CD4-positive, alpha-beta T cell (primary cell): Measurements from ENCODE around the gene FAM131A. TPM values are rescaled to one million over a fixed set of nuclear protein-coding genes. Genes with fewer than 3 reads are reported as not detected.

Experiments used
- ATAC-seq: fragments of 200-7000 bp; cut with Tn5 transposase; one replicate; pipeline ENCODE4 v1.10.0; 2022; ENCODE audit warnings: mild to moderate bottlenecking; ENCODE audit not compliant: poor library complexity
- CTCF ChIA-PET: fragments of 350-600 bp; sonication (Branson Sonifier 250); formaldehyde crosslinking; loops from one replicate; lab custom pipeline; 2021; ENCODE audit warnings: antibody characterized with exemption, inconsistent platforms; lab: Charles Lee
- POLR2A ChIA-PET: fragments of 350-600 bp; sonication (Branson Sonifier 250); formaldehyde crosslinking; loops from one replicate; lab custom pipeline; 2021; ENCODE audit warnings: antibody characterized with exemption, inconsistent platforms; lab: Charles Lee
- DNase-seq, 14 experiments: peaks; one replicate each; pipeline ENCODE4 v3.0.0-alpha.2; 2013 to 2020; ENCODE audit warnings: mixed read lengths in 2 of 14
- H3K27ac ChIP-seq, 2 donors: one replicate each; pipeline versions ENCODE4 v1.5.1 to v1.7.0; 2013; ENCODE audit warnings: low read length in 2 of 2, low read depth in 1 of 2, mild to moderate bottlenecking in 1 of 2
- H3K27me3 ChIP-seq, 2 experiments: 1 replicate in 1 of 2; 2 replicates in 1 of 2; pipeline versions ENCODE4 v1.6.1 to v1.7.0; 2013; ENCODE audit warnings: low read length in 2 of 2, control low read depth in 1 of 2, mild to moderate bottlenecking in 1 of 2, moderate library complexity in 1 of 2; ENCODE audit not compliant: insufficient read depth in 2 of 2, control insufficient read depth in 1 of 2
- H3K36me3 ChIP-seq: one replicate; pipeline ENCODE4 v1.6.1; 2013; ENCODE audit warnings: low read length, control low read depth; ENCODE audit not compliant: insufficient read depth
- H3K4me1 ChIP-seq: one replicate; pipeline ENCODE4 v1.6.1; 2013; ENCODE audit warnings: low read length, control low read depth; ENCODE audit not compliant: insufficient read depth
- H3K4me3 ChIP-seq: one replicate; pipeline ENCODE4 v1.5.1; 2013; ENCODE audit warnings: mild to moderate bottlenecking, low read length, moderate library complexity
- H3K9me3 ChIP-seq, 2 experiments: 1 replicate in 1 of 2; 2 replicates in 1 of 2; pipeline versions ENCODE4 v1.6.1 to v1.7.0; 2013; ENCODE audit warnings: low read length in 2 of 2, mild to moderate bottlenecking in 2 of 2, control low read depth in 1 of 2, moderate library complexity in 1 of 2; ENCODE audit not compliant: control insufficient read depth in 1 of 2, insufficient read depth in 1 of 2
- H3K27ac Mint-ChIP-seq: one replicate; pipeline ENCODE4 v1.8.0; 2020; ENCODE audit warnings: mixed read lengths
- H3K27me3 Mint-ChIP-seq: one replicate; pipeline ENCODE4 v1.8.0; 2021; ENCODE audit warnings: mixed read lengths
- H3K36me3 Mint-ChIP-seq: one replicate; pipeline ENCODE4 v1.8.0; 2021; ENCODE audit warnings: low read depth, mixed read lengths
- H3K4me1 Mint-ChIP-seq: one replicate; pipeline ENCODE4 v1.8.0; 2021; ENCODE audit warnings: low read depth, mixed read lengths
- H3K4me3 Mint-ChIP-seq: one replicate; pipeline ENCODE4 v1.8.0; 2020; ENCODE audit warnings: mild to moderate bottlenecking, mixed read lengths
- H3K9me3 Mint-ChIP-seq: one replicate; pipeline ENCODE4 v1.8.0; 2020; ENCODE audit warnings: mixed read lengths
- intact Hi-C, 2 experiments: fragments of 100-400 bp; cut with DNase I in 1 of 2; cut with micrococcal nuclease in 1 of 2; formaldehyde crosslinking; loops; one replicate each; pipeline versions ENCODE4 v1.15.1 to v1.9.0; 2023 to 2025; cut with DNase I, micrococcal nuclease
- total RNA-seq, 174 experiments: library from RNA in 2 of 174; stranded (reverse) in 2 of 174; gene quantifications; one replicate each; pipeline ENCODE4 v1.2.3 and lab custom pipeline; 2021 to 2026
- TF ChIP-seq, protein P1 (sequence below): fragments of 200-600 bp; IDR thresholded peaks from one replicate; pipeline ENCODE4 v1.8.0; 2022; ENCODE audit warnings: antibody characterized with exemption, mild to moderate bottlenecking

Gene FAM131A
- total RNA-seq, 2 experiments from 2014 or later = 10.4 to 11.0 TPM

DNA sequence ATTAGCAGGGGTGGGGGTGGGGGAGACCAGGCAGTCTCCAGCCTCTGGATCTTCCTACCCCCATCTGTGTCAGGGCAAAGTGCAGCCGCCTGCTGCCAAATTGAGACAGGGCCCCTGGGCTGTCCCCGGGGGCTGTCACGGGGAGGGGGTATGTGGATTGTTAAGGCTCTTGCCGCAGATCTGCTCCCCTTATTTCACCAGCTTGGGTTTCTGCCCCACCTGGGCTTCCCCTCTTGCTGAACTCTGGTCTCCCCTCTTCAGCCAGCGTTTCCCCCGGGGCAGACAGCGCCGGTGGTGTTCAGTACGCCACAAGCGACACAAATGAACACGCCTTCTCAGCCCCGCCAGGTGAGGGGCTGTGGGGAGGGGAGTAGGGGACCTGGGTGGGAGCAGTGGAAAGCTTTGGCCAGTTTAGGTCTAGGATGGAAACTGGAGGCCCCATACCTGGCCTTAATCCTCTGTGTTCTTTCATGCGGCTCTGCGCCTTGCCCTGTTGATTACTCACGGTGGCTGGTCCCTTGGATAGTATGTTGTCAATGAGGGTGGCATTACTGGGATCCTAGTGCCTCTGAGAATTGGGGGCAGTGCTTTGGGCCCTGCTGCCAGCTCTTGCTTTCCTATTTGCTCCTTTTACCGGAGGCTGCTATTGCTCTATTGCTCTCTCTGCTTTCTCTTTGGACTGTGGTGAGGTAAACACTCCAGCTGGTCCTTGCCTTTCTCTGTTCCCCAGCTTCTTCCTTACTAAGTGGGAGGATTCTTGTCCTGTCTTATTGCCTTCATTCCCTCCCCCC, 21.3 kb upstream of the FAM131A start:
- TF ChIP-seq, protein P1, sequence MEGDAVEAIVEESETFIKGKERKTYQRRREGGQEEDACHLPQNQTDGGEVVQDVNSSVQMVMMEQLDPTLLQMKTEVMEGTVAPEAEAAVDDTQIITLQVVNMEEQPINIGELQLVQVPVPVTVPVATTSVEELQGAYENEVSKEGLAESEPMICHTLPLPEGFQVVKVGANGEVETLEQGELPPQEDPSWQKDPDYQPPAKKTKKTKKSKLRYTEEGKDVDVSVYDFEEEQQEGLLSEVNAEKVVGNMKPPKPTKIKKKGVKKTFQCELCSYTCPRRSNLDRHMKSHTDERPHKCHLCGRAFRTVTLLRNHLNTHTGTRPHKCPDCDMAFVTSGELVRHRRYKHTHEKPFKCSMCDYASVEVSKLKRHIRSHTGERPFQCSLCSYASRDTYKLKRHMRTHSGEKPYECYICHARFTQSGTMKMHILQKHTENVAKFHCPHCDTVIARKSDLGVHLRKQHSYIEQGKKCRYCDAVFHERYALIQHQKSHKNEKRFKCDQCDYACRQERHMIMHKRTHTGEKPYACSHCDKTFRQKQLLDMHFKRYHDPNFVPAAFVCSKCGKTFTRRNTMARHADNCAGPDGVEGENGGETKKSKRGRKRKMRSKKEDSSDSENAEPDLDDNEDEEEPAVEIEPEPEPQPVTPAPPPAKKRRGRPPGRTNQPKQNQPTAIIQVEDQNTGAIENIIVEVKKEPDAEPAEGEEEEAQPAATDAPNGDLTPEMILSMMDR = no peak
- H3K9me3 Mint-ChIP-seq = no peaks in the 10 kb centered on the region
- ATAC-seq (no peak), DNase-seq (peak in 2 of 14 experiments; percentile 17 to 50)
- intact Hi-C loops = loop anchor here in 1 of 2 experiments (5.0 kb wide), 2 partner anchors 129 to 299 kb away; partner anchors contain the start of genes ABCC5 and ABCF3
- no peaks in the 10 kb centered on the region for H3K27me3 Mint-ChIP-seq
- Histone ChIP-seq H3K27me3 (no peaks in the 10 kb centered on the region), H3K4me3 (peak overlapping the region; percentile 77), H3K9me3 (no peaks in the 10 kb centered on the region), H3K27ac (peak overlapping the region; percentile 84 to 95), H3K4me1 (peaks cover 47% of the 10 kb centered on the region), H3K36me3 (peaks cover 38% of the 10 kb centered on the region)
- ChIA-PET CTCF (no interaction called here), POLR2A (interaction anchor here (0.9 to 1.4 kb wide), 7 partner anchors 10 to 501 kb away, joined by 3 to 5 read pairs (median 3); partner anchors contain the start of genes ABCF3 and EIF2B5)
- peak overlapping the region; percentile 94 for H3K4me3 Mint-ChIP-seq
- peaks cover 44% of the 10 kb centered on the region for H3K36me3 Mint-ChIP-seq
- H3K27ac Mint-ChIP-seq = peak overlapping the region; percentile 95
- peaks cover 31% of the 10 kb centered on the region for H3K4me1 Mint-ChIP-seq

DNA sequence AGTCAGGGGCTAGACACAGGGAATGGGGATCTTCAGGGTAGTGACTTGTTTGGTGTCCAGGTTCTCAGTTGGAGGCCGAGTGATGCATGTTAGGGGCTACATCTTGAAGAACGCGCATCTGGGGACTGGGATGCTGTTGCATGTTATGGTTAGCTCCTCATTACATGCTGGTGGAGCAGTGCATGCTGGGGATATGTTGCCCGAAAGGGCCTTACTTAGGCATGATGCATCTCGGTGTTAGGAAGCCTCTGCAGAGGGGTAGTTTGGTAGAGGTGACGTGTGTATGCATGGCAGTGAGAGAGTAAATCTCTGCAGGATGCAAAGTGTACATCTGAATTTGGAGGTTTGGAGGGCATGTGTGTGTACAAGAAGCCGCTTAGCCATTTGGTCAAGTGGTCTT, 20.6 kb upstream of the FAM131A start:
- no peak overlapping the region for H3K4me3 ChIP-seq

DNA sequence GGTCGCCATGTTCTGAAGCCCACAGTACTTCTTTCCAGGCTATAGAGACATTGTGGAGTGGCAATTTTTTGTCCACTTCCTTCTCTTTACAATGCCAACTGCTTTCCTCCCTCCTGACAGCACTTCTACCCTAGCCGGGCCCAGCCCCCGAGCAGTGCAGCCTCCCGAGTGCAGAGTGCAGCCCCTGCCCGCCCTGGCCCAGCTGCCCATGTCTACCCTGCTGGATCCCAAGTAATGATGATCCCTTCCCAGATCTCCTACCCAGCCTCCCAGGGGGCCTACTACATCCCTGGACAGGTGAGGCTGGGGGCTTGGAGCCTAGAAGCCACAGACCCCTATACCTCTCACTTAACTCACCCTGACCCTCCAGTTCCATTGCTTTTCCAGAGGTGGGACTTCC, 20.2 kb upstream of the FAM131A start:
- no peaks in the 10 kb centered on the region for H3K9me3 ChIP-seq
- Mint-ChIP-seq H3K27me3 (no peaks in the 10 kb centered on the region), H3K4me3 (peak overlapping the region; percentile 94), H3K4me1 (peaks cover 31% of the 10 kb centered on the region), H3K36me3 (peaks cover 55% of the 10 kb centered on the region), H3K9me3 (no peaks in the 10 kb centered on the region), H3K27ac (peak overlapping the region; percentile 95)
- ATAC-seq (no peak), DNase-seq (peak in 1 of 14 experiments; percentile 21)
- no peak overlapping the region for H3K27ac ChIP-seq
- intact Hi-C loops = loop anchor here in 1 of 2 experiments (1.0 to 5.0 kb wide), 3 partner anchors 16 to 300 kb away; partner anchors contain the start of genes ABCC5 and ABCF3
- peaks cover 49% of the 10 kb centered on the region for H3K36me3 ChIP-seq
- no peak overlapping the region for H3K4me3 ChIP-seq
- ChIA-PET POLR2A (no interaction called here), CTCF (no interaction called here)
- TF ChIP-seq, protein P1 = no peak
- no peaks in the 10 kb centered on the region for H3K27me3 ChIP-seq
- H3K4me1 ChIP-seq = peaks cover 47% of the 10 kb centered on the region

More for the DNA sequence above, 20.6 kb upstream of the FAM131A start:
- H3K27ac ChIP-seq = peak overlapping the region in 1 of 2 donors; percentile 95
- peaks cover 47% of the 10 kb centered on the region for H3K4me1 ChIP-seq
- no peaks in the 10 kb centered on the region for H3K27me3 ChIP-seq
- H3K4me3 Mint-ChIP-seq = peak overlapping the region; percentile 94
- no peaks in the 10 kb centered on the region for H3K27me3 Mint-ChIP-seq
- no peak for ATAC-seq
- ChIA-PET CTCF (no interaction called here), POLR2A (interaction anchor here (0.9 to 1.4 kb wide), 3 partner anchors 14 to 182 kb away, joined by 3 to 5 read pairs (median 3); partner anchors contain the start of genes ABCF3 and EIF2B5)
- intact Hi-C loops = loop anchor here in 1 of 2 experiments (1.0 to 5.0 kb wide), 3 partner anchors 17 to 299 kb away; partner anchors contain the start of genes ABCC5 and ABCF3
- H3K9me3 ChIP-seq = no peaks in the 10 kb centered on the region
- H3K27ac Mint-ChIP-seq = peak overlapping the region; percentile 95
- peaks cover 45% of the 10 kb centered on the region for H3K36me3 ChIP-seq
- DNase-seq = peak in 1 of 14 experiments; percentile 21
- no peaks in the 10 kb centered on the region for H3K9me3 Mint-ChIP-seq
- H3K4me1 Mint-ChIP-seq = peaks cover 31% of the 10 kb centered on the region
- TF ChIP-seq, protein P1 = no peak
- peaks cover 51% of the 10 kb centered on the region for H3K36me3 Mint-ChIP-seq
